ENCODE measurements around the gene HPS1. TPM values are rescaled to one million over a fixed set of nuclear protein-coding genes. Genes with fewer than 3 reads are reported as not detected.

HPS1 gene
- total and polyA plus RNA-seq, 2 donors (not counting 3 experiments of a cell fraction or from before 2014, with no cell fraction given), result 60.7 to 67.5 TPM

- POLR2A ChIA-PET, result interaction anchor here (1.2 kb wide), 1 partner anchor 15 kb away, joined by 4 read pairs; no protein-coding TSS in a partner anchor
- H3K27me3 ChIP-seq (ENCODE audit: control insufficient read depth in 2 of 2, insufficient read depth in 2 of 2, low read length in 2 of 2), result no peaks in the 10 kb centered on the region
- no peaks in the 10 kb centered on the region for H4K20me1 ChIP-seq (replicated peaks; ENCODE audit: control insufficient read depth, extremely low read depth, insufficient read depth, low read length)
- no peak for TF ChIP-seq POLR2AphosphoS5 (IDR thresholded peaks at IDR 0.05; ENCODE audit: insufficient read depth, low read depth, low read length)
- no peak for TF ChIP-seq JUN (IDR thresholded peaks at IDR 0.05; ENCODE audit: borderline replicate concordance, insufficient read depth, insufficient read length, low read depth)
- TF ChIP-seq EZH2 (IDR thresholded peaks at IDR 0.05; ENCODE audit: borderline replicate concordance, low read depth, low read length, severe bottlenecking), result no peak
- TF ChIP-seq GATA2 (IDR thresholded peaks at IDR 0.05; ENCODE audit: insufficient read depth, insufficient read length, low read depth, low read length), result no peak
- TF ChIP-seq CTCF (IDR thresholded peaks at IDR 0.05; ENCODE audit: extremely low read depth in 1 of 2, insufficient read depth in 1 of 2, low read depth in 1 of 2, low read length in 2 of 2), result no peak
- TF ChIP-seq POLR2A (IDR thresholded peaks at IDR 0.05; ENCODE audit: low read depth, low read length), result no peak
- no peak for TF ChIP-seq MYC (IDR thresholded peaks at IDR 0.05; ENCODE audit: low read depth, low read length)
- no peak for TF ChIP-seq FOS (IDR thresholded peaks at IDR 0.05; ENCODE audit: borderline replicate concordance, insufficient read depth, low read length)
- TF ChIP-seq, protein P1, sequence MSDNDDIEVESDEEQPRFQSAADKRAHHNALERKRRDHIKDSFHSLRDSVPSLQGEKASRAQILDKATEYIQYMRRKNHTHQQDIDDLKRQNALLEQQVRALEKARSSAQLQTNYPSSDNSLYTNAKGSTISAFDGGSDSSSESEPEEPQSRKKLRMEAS (IDR thresholded peaks at IDR 0.05; ENCODE audit: insufficient read depth, insufficient read length), result no peak
- no peaks in the 10 kb centered on the region for H3K9me3 ChIP-seq (replicated peaks; ENCODE audit: control insufficient read depth, insufficient read depth, low read length)
- peaks cover 9% of the 10 kb centered on the region for H3K79me2 ChIP-seq (ENCODE audit: control insufficient read depth, insufficient read depth, low read length)
- H3K27ac ChIP-seq (ENCODE audit: insufficient read depth, low read depth, low read length), result peak overlapping the region; percentile 73
- intact Hi-C loops (cut with micrococcal nuclease) (loop anchor here (1.0 kb wide), 3 partner anchors 14 to 177 kb away; partner anchors contain the start of gene PYROXD2), dilution Hi-C loops (cut with MboI; ENCODE audit: extremely low pct_ligation_motif_present, low sequenced_read_pairs) (no loop called here)
- peak overlapping the region; percentile 92 for H2AFZ ChIP-seq (ENCODE audit: low read depth, low read length)
- DNase-seq (ENCODE audit: low read depth, low spot score) (peak; percentile 36), FAIRE-seq (peak; percentile 56)
- no peaks in the 10 kb centered on the region for H3K9me1 ChIP-seq (replicated peaks; ENCODE audit: control insufficient read depth, extremely low read depth, insufficient read depth, low read length)
- peak overlapping the region; percentile 90 for H3K9ac ChIP-seq (replicated peaks; ENCODE audit: extremely low read depth, insufficient read depth, low read length)
- TSS peak; percentile 55 for BruUV-seq (replicated peaks)
- H3K4me3 ChIP-seq (replicated peaks in 1 of 3; ENCODE audit: insufficient read depth in 1 of 3, low read depth in 1 of 3, low read length in 3 of 3), result peak overlapping the region; percentile 43 to 86 (median 70)
- peak overlapping the region; percentile 86 for H3K4me2 ChIP-seq (ENCODE audit: insufficient read depth, low read length)
- H3K4me1 ChIP-seq (ENCODE audit: control insufficient read depth, extremely low read depth, insufficient read depth, low read length), result peaks cover 6% of the 10 kb centered on the region
- CTCF ChIA-PET, result interaction anchor here (0.6 to 1.8 kb wide), 6 partner anchors 15 to 800 kb away, joined by 3 to 7 read pairs (median 4); no protein-coding TSS in a partner anchor
- H3K36me3 ChIP-seq (ENCODE audit: control insufficient read depth in 2 of 2, extremely low read depth in 1 of 2, insufficient read depth in 2 of 2, low read length in 2 of 2), result peaks cover 2 to 11% of the 10 kb centered on the region in 2 experiments
Observed at GRCh38 chr10:98446151-98446660, 529 bp downstream of the HPS1 start.

All from endothelial cell of umbilical vein (primary cell).